NCI-H2107 treated with DMSO at 0.1 percent for 48 hours (cell line): ENCODE data around the gene KCNQ5.

ENCODE experiments used
- DNase-seq: peaks from one replicate; lab custom pipeline; 2025; ENCODE audit not compliant: unreplicated experiment; lab: John Stamatoyannopoulos, UW

KCNQ5 gene

GRCh38 chr6:73088138-73088813, 466.4 kb downstream of the KCNQ5 start:
- no peak for DNase-seq

DNA sequence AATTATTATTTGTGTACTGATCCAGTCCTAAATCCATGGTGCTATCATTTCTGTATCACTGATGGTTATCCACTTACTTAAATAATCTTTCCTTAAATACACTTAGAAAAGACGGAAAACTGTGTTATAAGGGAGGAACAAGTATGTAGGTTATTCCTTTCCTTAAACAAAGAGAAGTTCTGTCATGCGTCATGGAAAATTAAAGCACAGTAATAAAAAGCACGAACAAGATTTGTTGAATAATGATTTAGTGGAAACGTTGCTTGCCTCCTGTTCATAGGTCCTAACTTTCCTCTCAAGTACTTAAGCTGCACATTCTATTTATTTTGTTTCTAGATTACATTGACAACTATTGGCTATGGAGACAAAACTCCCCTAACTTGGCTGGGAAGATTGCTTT, 483.1 kb downstream of the KCNQ5 start:
- no peak for DNase-seq

DNA sequence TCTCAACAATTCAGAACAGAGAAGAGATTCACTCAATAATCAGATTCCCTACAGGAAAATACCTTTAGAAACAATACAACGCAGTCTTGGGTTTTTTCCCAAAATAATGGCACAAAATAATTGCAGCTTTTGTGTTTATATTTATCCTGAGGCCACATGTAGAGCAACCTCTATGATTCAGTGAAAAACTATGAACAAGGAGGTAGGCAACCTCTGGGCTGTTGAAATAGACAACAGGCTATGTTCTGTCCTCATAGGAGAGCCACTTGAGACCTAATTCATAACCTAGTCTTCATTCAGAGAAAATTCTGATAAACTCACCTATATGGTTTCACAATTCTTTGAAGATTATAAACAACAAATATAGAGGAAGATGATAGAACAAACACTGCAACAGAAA, 485.2 kb downstream of the KCNQ5 start:
- no peak for DNase-seq

DNA sequence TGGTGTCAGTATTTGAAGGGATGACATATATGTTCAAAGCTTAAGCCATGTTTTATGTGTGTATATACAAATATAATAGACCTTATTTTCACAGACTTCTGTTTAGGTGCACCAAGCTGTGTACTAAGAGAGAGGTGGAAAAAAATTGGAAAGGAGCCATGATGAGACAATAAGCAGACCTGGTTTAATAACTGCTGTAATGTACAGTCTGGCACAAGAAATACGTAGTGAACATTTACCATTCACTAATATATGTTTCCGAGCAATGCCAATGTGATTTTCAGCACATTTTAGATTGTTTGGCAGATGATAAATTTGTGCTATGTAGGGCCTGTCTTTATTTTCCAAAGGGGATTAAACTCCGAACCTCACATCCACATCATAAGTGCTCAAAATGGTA, 487.1 kb downstream of the KCNQ5 start:
- DNase-seq: no peak

GRCh38 chr6:73109659-73110058, 487.8 kb downstream of the KCNQ5 start:
- DNase-seq: no peak

GRCh38 chr6:73116330-73116729, 494.5 kb downstream of the KCNQ5 start:
- no peak for DNase-seq

GRCh38 chr6:73121421-73121993, 499.6 kb downstream of the KCNQ5 start:
- DNase-seq: no peak

- DNase-seq: no peak
Measured at GRCh38 chr6:73123632-73124329, 501.9 kb downstream of the KCNQ5 start.

- DNase-seq: peak; percentile 68
Measured at GRCh38 chr6:73129653-73130443, 508.0 kb downstream of the KCNQ5 start.

DNA sequence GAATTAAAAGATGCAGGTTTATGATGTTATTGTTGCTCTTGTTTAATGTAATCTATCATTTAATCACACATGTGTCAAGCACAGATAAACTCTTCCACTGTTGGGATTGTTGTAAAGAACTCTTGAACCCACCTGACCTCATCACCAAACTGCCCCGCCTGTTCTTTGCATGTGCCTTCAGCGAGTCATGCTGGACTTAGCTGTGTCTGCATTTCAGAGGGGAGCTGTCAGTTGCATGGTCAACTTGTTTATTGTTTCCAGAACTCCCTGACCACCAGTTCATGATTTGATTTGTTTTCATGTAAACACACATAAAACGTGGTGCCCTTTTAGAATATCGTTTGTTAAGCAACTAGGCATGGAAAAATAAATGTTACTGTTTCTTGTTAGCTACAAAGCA, 509.8 kb downstream of the KCNQ5 start:
- no peak for DNase-seq

DNA sequence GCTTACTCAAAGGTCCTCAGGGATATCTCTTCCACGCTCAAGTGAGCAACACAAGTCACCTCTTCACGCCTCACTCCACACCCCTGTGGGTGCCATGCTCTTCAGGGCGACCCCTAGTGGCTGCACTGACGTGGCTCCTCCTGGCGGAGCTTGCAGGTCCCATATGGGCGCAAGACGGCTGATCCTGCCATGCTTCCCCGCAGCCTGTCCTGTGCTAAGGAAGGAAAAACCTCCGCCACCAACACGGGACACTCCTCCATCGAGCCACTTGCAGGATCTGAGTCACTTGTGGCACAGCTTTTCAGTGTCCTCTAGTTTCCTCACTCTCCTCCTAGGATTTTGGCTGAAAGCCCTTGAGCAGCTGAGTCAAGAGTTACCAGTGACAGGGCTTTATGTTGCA, 512.7 kb downstream of the KCNQ5 start:
- no peak for DNase-seq

GRCh38 chr6:73139681-73140383, 518.0 kb downstream of the KCNQ5 start:
- no peak for DNase-seq

DNA sequence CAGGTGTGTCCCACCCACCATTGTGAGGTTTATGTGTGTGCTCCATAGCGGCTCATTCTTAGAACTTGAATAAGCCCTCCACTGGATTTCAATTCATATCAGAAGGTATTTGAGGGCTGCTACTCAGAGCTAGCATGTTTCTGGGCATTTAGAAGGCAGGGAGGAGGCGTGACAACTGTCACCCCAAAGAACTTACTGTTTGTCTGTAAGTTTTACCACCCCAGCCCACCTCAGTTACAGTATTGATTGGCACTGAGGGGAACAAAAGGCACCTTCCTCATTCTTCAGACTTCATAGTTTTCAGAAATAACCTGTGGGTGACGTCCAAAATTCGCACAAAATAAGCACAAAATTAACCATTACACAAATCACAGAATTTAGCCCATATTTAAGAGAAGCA, 521.7 kb downstream of the KCNQ5 start:
- DNase-seq: no peak

DNA sequence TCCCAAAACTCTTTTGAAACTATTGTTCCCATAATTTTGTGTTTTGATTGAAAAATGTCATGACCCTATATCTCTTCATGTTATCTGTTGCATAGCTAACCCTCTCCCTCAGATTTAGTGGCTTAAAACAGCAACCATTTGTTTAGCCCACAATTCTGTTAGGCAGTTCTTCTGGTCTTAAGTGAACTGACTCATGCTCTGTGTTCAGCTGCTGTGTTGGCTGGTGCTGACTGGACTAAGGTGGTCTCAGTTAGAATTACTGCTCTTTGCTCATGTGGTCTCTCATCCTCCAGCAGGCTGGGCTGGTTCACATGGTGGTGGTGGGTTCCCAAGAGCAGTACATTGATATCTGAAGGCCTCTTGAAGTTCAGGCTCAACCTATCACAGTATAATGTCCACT, 522.7 kb downstream of the KCNQ5 start:
- DNase-seq: no peak

- DNase-seq: no peak
Measured at GRCh38 chr6:73145690-73146089, 523.8 kb downstream of the KCNQ5 start.

- DNase-seq: no peak
Measured at GRCh38 chr6:73151732-73152131, 529.9 kb downstream of the KCNQ5 start.

GRCh38 chr6:73152556-73152955, 530.7 kb downstream of the KCNQ5 start:
- no peak for DNase-seq

DNA sequence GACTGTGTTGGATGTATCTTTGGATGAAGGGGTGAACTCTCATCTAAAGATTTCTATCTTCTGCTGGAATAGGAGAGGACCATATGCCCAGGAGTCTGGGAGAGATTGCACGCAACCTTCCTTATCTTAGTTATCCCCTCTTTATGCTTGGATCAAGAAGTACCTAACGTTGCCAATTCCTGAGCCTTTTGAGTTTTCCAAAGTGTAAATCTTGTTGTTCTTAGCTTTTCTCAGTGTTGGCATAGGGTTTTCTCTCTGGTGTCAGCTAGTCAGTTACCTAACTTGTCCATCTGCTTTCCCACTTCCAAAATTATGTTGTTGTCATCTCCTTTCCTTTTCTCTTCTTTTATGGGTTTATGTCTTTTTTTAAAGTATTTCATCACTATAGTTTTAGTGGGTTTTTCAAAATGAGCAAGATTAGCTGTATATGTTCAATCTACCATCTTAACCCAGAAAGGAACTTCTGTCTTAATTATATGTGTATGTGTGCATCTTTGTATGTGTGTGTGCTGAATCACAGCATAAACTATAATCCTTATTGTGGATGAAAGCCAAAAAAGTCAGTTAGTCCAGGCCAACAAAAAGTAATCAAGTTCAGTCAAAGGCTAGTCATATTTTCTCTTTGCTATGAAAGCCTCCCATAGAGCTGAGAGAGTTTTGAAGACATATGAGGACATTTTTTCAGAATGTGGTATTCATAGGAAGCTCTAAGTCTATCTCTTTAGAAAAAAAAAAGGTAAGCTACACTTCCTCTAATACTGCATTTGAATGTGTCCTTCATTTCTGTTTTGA, 531.3 kb downstream of the KCNQ5 start:
- DNase-seq: no peak

GRCh38 chr6:73156793-73157767, 535.2 kb downstream of the KCNQ5 start:
- no peak for DNase-seq
